Gastroesophageal sphincter (tissue), 4 donors: ENCODE measurements around the gene ARL6IP4. TPM values are rescaled to one million over a fixed set of nuclear protein-coding genes. Genes with fewer than 3 reads are reported as not detected.

Experiments
- ATAC-seq: fragments of 150-250 bp; one replicate; pipeline ENCODE4 v1.9.1; 2016; ENCODE audit warnings: mild to moderate bottlenecking, moderate library complexity
- H3K27ac ChIP-seq, 4 donors: fragments of 200-600 bp; sonication (generic) in 3 of 4; 1 replicate in 3 of 4; 2 replicates in 1 of 4; pipeline ENCODE4 v1.5.1; 2016 to 2019
- H3K27me3 ChIP-seq: fragments of 200-600 bp; sonication (generic); one replicate; pipeline ENCODE4 v1.5.1; 2019
- H3K36me3 ChIP-seq, 2 donors: fragments of 200-600 bp; sonication (generic); one replicate each; pipeline ENCODE4 v1.5.1; 2019; ENCODE audit warnings: control low read depth in 1 of 2
- H3K4me1 ChIP-seq, 3 donors: fragments of 200-600 bp; sonication (generic); 1 replicate in 2 of 3; 2 replicates in 1 of 3; pipeline ENCODE4 v1.5.1; 2016 to 2019; ENCODE audit warnings: control low read depth in 2 of 3
- H3K4me3 ChIP-seq, 2 donors: fragments of 200-600 bp; sonication (generic); one replicate each; pipeline ENCODE4 v1.5.1; 2019; ENCODE audit warnings: mild to moderate bottlenecking in 1 of 2, moderate library complexity in 1 of 2
- H3K9me3 ChIP-seq, 3 donors: fragments of 200-600 bp; sonication (generic); one replicate each; pipeline ENCODE4 v1.5.1; 2017 to 2019; ENCODE audit warnings: control low read depth in 2 of 3
- EP300 ChIP-seq: sonication (generic); formaldehyde crosslinking; IDR thresholded peaks from one replicate; pipeline ENCODE4 v1.6.1; 2017; ENCODE audit warnings: antibody characterized with exemption, mild to moderate bottlenecking
- POLR2A ChIP-seq, 2 donors: fragments of 450-650 bp; IDR thresholded peaks; one replicate each; pipeline ENCODE4 v1.6.1; 2017; ENCODE audit warnings: antibody characterized with exemption in 2 of 2, mild to moderate bottlenecking in 2 of 2, moderate library complexity in 1 of 2
- POLR2AphosphoS5 ChIP-seq: sonication (generic); formaldehyde crosslinking; IDR thresholded peaks from one replicate; pipeline ENCODE4 v1.6.1; 2017; ENCODE audit warnings: antibody characterized with exemption
- WGBS, 2 donors: methylation state at CpG; one replicate each; pipeline ENCODE4 v1.1.5; 2018; ENCODE audit warnings: low coverage in 1 of 2; 5-methylcytosine and 5-hydroxymethylcytosine counted together
- total RNA-seq, 4 donors: library from RNA; depleted of rRNA; stranded (reverse); fragments of >200 nt; gene quantifications; one replicate each; pipeline ENCODE4 v1.1.0, GENCODE V29; 2016
- TF ChIP-seq, protein P1 (sequence below), 4 experiments: fragments of 200-600 bp in 2 of 4; fragments of 450-650 bp in 2 of 4; sonication (generic) in 1 of 4; IDR thresholded peaks; one replicate each; pipeline ENCODE4 v1.5.1; 2017 to 2019; ENCODE audit warnings: antibody characterized with exemption in 4 of 4, mild to moderate bottlenecking in 2 of 4, moderate library complexity in 2 of 4

ARL6IP4 gene
- total RNA-seq, 4 donors from 2014 or later = 251 to 343 (median 302) TPM

DNA sequence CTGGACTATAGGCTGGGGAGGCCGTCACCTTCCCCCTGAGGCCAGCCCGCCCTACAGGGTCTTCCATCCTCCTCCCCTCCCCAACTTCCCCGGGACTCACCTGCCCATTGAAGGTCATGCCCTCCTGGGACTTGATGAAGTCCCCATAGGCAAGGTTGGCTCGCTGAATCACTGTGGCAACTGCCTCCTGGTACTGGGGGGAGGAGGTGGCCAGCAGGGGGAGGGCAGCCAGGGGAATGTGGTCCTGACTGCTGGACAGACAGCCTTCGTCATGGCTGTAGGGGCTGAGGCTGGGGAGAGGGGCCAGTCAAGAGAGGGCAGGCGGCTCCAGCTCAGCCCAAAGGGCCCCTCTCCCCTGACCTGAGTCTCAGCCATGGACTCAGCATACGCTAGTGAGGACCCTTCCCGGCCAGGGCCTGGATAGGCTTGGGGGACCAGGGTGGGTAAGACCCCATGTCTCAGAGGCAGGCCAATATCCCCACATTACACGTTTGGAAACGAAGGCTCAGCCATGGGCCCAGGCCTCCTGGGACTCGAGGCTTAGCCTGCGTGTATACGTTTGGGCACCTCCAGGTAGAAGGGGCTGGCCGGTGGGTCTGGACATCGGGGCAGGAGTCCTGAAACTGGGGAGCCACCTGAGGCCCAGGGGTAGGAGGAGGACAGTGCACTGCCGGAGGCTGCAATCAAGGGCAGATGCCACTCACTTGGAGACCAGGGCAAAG, 16.3 kb downstream of the ARL6IP4 start:
- 87% methylated on average over 3 of the region's 16 CpGs; no CpG with 5 or more reads in 1 of the 2 donors for WGBS, 2 donors
- peaks cover 0 to 26% (median 3%) of the 10 kb centered on the region in 3 donors for H3K4me1 ChIP-seq
- H3K9me3 ChIP-seq = no peaks in the 10 kb centered on the region
- TF ChIP-seq EP300 (no peak), POLR2A (IDR thresholded peaks at IDR 0.05) (no peak), POLR2AphosphoS5 (no peak)
- TF ChIP-seq, protein P1, sequence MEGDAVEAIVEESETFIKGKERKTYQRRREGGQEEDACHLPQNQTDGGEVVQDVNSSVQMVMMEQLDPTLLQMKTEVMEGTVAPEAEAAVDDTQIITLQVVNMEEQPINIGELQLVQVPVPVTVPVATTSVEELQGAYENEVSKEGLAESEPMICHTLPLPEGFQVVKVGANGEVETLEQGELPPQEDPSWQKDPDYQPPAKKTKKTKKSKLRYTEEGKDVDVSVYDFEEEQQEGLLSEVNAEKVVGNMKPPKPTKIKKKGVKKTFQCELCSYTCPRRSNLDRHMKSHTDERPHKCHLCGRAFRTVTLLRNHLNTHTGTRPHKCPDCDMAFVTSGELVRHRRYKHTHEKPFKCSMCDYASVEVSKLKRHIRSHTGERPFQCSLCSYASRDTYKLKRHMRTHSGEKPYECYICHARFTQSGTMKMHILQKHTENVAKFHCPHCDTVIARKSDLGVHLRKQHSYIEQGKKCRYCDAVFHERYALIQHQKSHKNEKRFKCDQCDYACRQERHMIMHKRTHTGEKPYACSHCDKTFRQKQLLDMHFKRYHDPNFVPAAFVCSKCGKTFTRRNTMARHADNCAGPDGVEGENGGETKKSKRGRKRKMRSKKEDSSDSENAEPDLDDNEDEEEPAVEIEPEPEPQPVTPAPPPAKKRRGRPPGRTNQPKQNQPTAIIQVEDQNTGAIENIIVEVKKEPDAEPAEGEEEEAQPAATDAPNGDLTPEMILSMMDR (IDR thresholded peaks at IDR 0.05) = no peak
- peaks cover 0 to 94% of the 10 kb centered on the region in 2 donors for H3K36me3 ChIP-seq
- H3K27ac ChIP-seq = no peak overlapping the region
- no peak overlapping the region for H3K4me3 ChIP-seq
- H3K27me3 ChIP-seq = no peaks in the 10 kb centered on the region
- no peak for ATAC-seq

GRCh38 chr12:122997343-122998250, 17.1 kb downstream of the ARL6IP4 start:
- WGBS, 2 donors = 100% methylated on average over 2 of the region's 25 CpGs; no CpG with 5 or more reads in 1 of the 2 donors
- Histone ChIP-seq H3K27ac (no peak overlapping the region), H3K27me3 (no peaks in the 10 kb centered on the region), H3K9me3 (no peaks in the 10 kb centered on the region), H3K4me1 (peaks cover 0 to 26% (median 3%) of the 10 kb centered on the region in 3 donors), H3K36me3 (peaks cover 0 to 89% of the 10 kb centered on the region in 2 donors), H3K4me3 (no peak overlapping the region)
- no peak for ATAC-seq
- TF ChIP-seq POLR2A (IDR thresholded peaks at IDR 0.05) = no peak
- no peak for TF ChIP-seq EP300
- no peak for TF ChIP-seq POLR2AphosphoS5
- TF ChIP-seq, protein P1 (IDR thresholded peaks at IDR 0.05) = no peak

DNA sequence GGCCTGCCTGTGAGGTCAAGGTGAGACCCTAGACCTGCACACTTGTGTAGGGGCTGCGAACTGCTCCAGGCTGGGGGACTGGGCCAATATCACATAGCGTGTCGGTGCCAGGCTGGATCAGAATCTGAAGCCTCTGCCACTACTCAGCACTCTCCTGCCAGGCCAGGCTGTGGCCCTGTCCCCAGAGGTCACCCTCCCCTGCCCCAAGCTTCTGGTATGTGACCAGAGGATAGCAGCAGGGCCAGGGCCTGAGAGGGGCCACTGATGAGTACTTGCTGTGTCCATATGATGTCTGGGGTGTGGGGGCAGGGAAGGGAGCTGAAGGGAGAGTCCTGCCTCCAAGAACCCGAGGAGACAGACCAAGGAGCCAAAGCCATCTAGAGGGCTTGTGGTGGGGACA, 17.8 kb downstream of the ARL6IP4 start:
- no CpG with 5 or more reads among the region's 4 CpGs for WGBS, 2 donors
- no peak for ATAC-seq
- TF ChIP-seq POLR2A (IDR thresholded peaks at IDR 0.05) = no peak
- no peak for TF ChIP-seq POLR2AphosphoS5
- TF ChIP-seq, protein P1 (IDR thresholded peaks at IDR 0.05) = no peak
- TF ChIP-seq EP300 = no peak
- H3K27me3 ChIP-seq = no peaks in the 10 kb centered on the region
- H3K27ac ChIP-seq = no peak overlapping the region
- no peaks in the 10 kb centered on the region for H3K9me3 ChIP-seq
- H3K36me3 ChIP-seq = peaks cover 0 to 90% of the 10 kb centered on the region in 2 donors
- peaks cover 0 to 26% (median 3%) of the 10 kb centered on the region in 3 donors for H3K4me1 ChIP-seq
- no peak overlapping the region for H3K4me3 ChIP-seq

- WGBS, 2 donors = 86 to 100% methylated on average over 1 to 4 of the region's 8 CpGs
- Histone ChIP-seq H3K27me3 (no peaks in the 10 kb centered on the region), H3K4me3 (no peak overlapping the region), H3K4me1 (peaks cover 0 to 26% (median 3%) of the 10 kb centered on the region in 3 donors), H3K36me3 (peaks cover 0 to 91% of the 10 kb centered on the region in 2 donors), H3K27ac (no peak overlapping the region), H3K9me3 (no peaks in the 10 kb centered on the region)
- TF ChIP-seq EP300 = no peak
- TF ChIP-seq, protein P1 (IDR thresholded peaks at IDR 0.05) = no peak
- no peak for ATAC-seq
Observed at GRCh38 chr12:122999196-122999946, 18.9 kb downstream of the ARL6IP4 start.
